Rectal smooth muscle tissue (tissue), 1 donor: Measurements from ENCODE around the gene CASZ1.

Source experiments
- H3K27ac ChIP-seq: one replicate; pipeline ENCODE4 v1.7.0; 2013; ENCODE audit warnings: low read depth, low read length, inconsistent platforms
- H3K27me3 ChIP-seq: one replicate; pipeline ENCODE4 v1.7.0; 2013; ENCODE audit warnings: low read length; ENCODE audit not compliant: control insufficient read depth, insufficient read depth
- H3K36me3 ChIP-seq: one replicate; pipeline ENCODE4 v1.7.0; 2013; ENCODE audit warnings: low read length; ENCODE audit not compliant: control insufficient read depth, insufficient read depth
- H3K4me1 ChIP-seq: one replicate; pipeline ENCODE4 v1.7.0; 2013; ENCODE audit warnings: low read length; ENCODE audit not compliant: control insufficient read depth, insufficient read depth
- H3K4me3 ChIP-seq: one replicate; pipeline ENCODE4 v1.7.0; 2013; ENCODE audit warnings: low read length
- H3K9ac ChIP-seq: one replicate; pipeline ENCODE4 v1.7.0; 2013; ENCODE audit warnings: low read length

CASZ1 gene

GRCh38 chr1:10626131-10626731 is 170.2 kb downstream of the CASZ1 start:
- H3K27me3 ChIP-seq, result no peaks in the 10 kb centered on the region
- H3K4me3 ChIP-seq, result no peak overlapping the region
- H3K4me1 ChIP-seq, result peaks cover 5% of the 10 kb centered on the region
- H3K36me3 ChIP-seq, result peaks cover 6% of the 10 kb centered on the region
- H3K27ac ChIP-seq, result no peak overlapping the region
- H3K9ac ChIP-seq, result no peak overlapping the region

GRCh38 chr1:10625554-10625953 is 170.9 kb downstream of the CASZ1 start:
- peaks cover 6% of the 10 kb centered on the region for H3K36me3 ChIP-seq

GRCh38 chr1:10625076-10625475 is 171.4 kb downstream of the CASZ1 start:
- H3K27ac ChIP-seq, result no peak overlapping the region
- no peak overlapping the region for H3K9ac ChIP-seq
- H3K36me3 ChIP-seq, result peaks cover 6% of the 10 kb centered on the region
- H3K4me3 ChIP-seq, result no peak overlapping the region
- H3K4me1 ChIP-seq, result peaks cover 5% of the 10 kb centered on the region
- no peaks in the 10 kb centered on the region for H3K27me3 ChIP-seq

More at GRCh38 chr1:10625554-10625953, 170.9 kb downstream of the CASZ1 start:
- Histone ChIP-seq H3K4me1 (peaks cover 5% of the 10 kb centered on the region), H3K27me3 (no peaks in the 10 kb centered on the region), H3K27ac (no peak overlapping the region), H3K9ac (no peak overlapping the region), H3K4me3 (no peak overlapping the region)

GRCh38 chr1:10624256-10625050 is 172.0 kb downstream of the CASZ1 start:
- H3K27ac ChIP-seq, result no peak overlapping the region
- no peaks in the 10 kb centered on the region for H3K27me3 ChIP-seq
- H3K9ac ChIP-seq, result no peak overlapping the region
- H3K4me3 ChIP-seq, result no peak overlapping the region
- H3K36me3 ChIP-seq, result peaks cover 6% of the 10 kb centered on the region
- peaks cover 5% of the 10 kb centered on the region for H3K4me1 ChIP-seq

DNA sequence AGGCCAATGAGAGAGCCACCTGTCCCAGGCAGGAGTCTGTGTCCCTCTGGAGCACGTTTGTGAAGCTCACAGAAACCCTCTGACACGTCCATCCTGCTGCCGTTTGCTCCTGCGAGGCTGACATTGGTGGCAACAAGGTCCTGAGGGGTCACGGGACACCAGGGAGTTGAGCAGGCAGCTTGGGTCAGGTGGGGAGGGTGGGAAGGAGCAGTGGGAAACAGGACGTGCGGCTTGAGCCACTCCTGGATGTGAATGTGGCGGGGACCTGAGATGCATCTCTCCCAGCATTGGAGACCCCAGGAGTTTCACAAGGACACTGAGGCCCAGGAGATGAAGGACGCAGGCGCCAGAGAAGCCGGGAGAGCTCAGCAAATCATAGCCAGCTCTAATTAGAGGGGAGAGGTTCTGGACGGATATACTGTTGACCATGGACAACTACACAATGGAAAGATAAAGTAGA is 172.7 kb downstream of the CASZ1 start:
- H3K4me3 ChIP-seq, result no peak overlapping the region
- H3K4me1 ChIP-seq, result no peaks in the 10 kb centered on the region

DNA sequence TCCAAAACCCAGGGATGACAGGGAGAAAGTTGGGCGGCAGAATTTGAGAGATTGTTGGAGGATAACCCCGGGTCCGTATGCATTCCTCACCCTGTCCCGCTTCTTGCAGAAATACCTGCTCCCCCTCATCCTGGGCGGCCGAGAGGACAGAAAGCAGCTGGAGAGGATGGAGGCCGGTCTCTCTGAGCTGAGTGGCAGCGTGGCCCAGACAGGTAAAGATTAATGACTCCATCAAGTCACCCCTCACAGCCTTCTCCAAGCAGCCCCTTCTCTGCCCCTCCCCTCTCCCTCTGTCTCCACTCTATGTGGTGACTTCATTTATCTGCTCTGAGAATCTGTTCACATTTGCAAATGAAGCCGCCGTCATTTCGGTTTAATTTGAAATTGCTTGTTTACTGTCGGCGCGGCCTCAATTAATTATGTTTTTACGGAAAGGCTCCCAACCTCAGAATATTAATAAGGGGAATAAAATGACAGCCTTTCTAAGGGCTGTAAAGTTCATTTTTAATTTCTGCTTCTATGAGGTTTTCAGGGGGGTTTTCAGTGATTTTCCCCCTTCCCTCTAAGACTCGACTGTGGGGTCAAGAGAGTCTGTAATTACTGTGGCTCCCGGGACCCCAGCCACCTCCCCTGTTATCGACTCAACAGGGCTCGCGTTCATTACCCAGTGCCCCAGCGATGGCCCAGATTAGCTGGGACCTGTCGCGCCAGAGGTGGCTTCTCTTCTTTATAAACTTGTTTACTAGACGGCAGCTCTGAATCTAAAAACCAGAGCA is 173.3 kb downstream of the CASZ1 start:
- no peaks in the 10 kb centered on the region for H3K4me1 ChIP-seq
- no peaks in the 10 kb centered on the region for H3K27me3 ChIP-seq
- peak overlapping the region; percentile 12 for H3K27ac ChIP-seq
- H3K4me3 ChIP-seq, result no peak overlapping the region
- no peak overlapping the region for H3K9ac ChIP-seq
- peaks cover 6% of the 10 kb centered on the region for H3K36me3 ChIP-seq

More for the DNA sequence above, 172.7 kb downstream of the CASZ1 start:
- no peaks in the 10 kb centered on the region for H3K27me3 ChIP-seq
- H3K36me3 ChIP-seq, result peaks cover 6% of the 10 kb centered on the region
- H3K9ac ChIP-seq, result no peak overlapping the region
- no peak overlapping the region for H3K27ac ChIP-seq

DNA sequence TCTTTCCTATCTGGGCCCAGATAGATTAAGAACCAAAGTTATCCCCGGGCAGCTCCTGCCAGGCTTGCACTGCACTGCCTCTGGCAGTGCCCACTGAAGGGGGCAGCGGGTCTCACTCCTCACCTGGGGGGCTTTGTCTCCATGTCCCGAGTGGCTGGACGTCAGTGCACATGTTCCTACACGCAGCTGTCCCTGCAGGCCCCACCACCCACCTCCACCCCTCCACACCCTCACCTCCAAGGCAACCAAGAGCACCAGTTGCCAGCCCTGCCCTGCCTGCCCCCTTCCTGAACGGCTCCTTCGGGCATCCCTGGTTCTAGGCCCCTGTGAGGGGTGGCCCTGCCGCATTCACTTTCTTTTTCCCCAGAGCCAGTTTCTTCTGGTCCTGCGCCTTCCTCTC is 174.5 kb downstream of the CASZ1 start:
- Histone ChIP-seq H3K4me1 (no peaks in the 10 kb centered on the region), H3K36me3 (peaks cover 4% of the 10 kb centered on the region), H3K27me3 (no peaks in the 10 kb centered on the region), H3K4me3 (no peak overlapping the region), H3K27ac (peak overlapping the region; percentile 34), H3K9ac (no peak overlapping the region)

- Histone ChIP-seq H3K4me3 (no peak overlapping the region), H3K27ac (no peak overlapping the region), H3K27me3 (no peaks in the 10 kb centered on the region), H3K36me3 (peaks cover 4% of the 10 kb centered on the region), H3K9ac (no peak overlapping the region), H3K4me1 (no peaks in the 10 kb centered on the region)
Observed at GRCh38 chr1:10620776-10621175, 175.7 kb downstream of the CASZ1 start.

- Histone ChIP-seq H3K9ac (no peak overlapping the region), H3K36me3 (no peaks in the 10 kb centered on the region), H3K4me1 (no peaks in the 10 kb centered on the region), H3K4me3 (no peak overlapping the region), H3K27me3 (no peaks in the 10 kb centered on the region), H3K27ac (no peak overlapping the region)
Observed at GRCh38 chr1:10617931-10618885, 178.2 kb downstream of the CASZ1 start.

DNA sequence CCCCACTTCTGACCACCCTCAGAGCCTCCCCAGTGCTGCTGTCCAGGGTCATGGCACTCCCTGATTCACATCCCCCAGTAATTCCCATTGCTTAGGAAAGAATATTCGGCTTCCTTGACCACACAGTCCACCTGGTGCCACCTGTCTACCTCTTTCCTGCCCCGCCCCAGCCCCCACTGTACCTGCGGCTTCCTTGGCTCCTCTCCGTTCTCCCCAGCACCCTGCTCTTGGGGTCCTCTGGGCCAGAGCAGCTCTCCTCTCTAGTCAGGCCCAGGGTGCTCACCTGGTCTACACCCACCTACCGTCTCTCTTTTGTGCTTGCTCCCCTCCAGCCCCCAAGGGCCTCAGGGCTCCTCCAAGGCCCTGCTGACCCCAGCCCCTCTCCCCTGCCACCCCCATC is 179.1 kb downstream of the CASZ1 start:
- no peaks in the 10 kb centered on the region for H3K36me3 ChIP-seq
- no peaks in the 10 kb centered on the region for H3K27me3 ChIP-seq
- H3K4me1 ChIP-seq, result no peaks in the 10 kb centered on the region
- no peak overlapping the region for H3K4me3 ChIP-seq
- no peak overlapping the region for H3K9ac ChIP-seq
- no peak overlapping the region for H3K27ac ChIP-seq

GRCh38 chr1:10616696-10617095 is 179.8 kb downstream of the CASZ1 start:
- H3K4me3 ChIP-seq, result no peak overlapping the region
- no peak overlapping the region for H3K27ac ChIP-seq
- no peak overlapping the region for H3K9ac ChIP-seq
- H3K4me1 ChIP-seq, result no peaks in the 10 kb centered on the region
- H3K27me3 ChIP-seq, result no peaks in the 10 kb centered on the region
- H3K36me3 ChIP-seq, result no peaks in the 10 kb centered on the region
